Head of caudate nucleus (tissue), 42 donors: ENCODE measurements around the gene SDC4.

Source experiments
- DNase-seq, 42 donors: peaks; one replicate each; pipeline versions ENCODE4 v3.0.0 to v3.0.0-alpha.2; 2020 to 2021; ENCODE audit warnings: mixed read lengths in 7 of 42
- intact Hi-C: fragments of 100-400 bp; cut with DNase I; formaldehyde crosslinking; loops from one replicate; pipeline ENCODE4 v1.15.0; 2022

SDC4 gene

DNA sequence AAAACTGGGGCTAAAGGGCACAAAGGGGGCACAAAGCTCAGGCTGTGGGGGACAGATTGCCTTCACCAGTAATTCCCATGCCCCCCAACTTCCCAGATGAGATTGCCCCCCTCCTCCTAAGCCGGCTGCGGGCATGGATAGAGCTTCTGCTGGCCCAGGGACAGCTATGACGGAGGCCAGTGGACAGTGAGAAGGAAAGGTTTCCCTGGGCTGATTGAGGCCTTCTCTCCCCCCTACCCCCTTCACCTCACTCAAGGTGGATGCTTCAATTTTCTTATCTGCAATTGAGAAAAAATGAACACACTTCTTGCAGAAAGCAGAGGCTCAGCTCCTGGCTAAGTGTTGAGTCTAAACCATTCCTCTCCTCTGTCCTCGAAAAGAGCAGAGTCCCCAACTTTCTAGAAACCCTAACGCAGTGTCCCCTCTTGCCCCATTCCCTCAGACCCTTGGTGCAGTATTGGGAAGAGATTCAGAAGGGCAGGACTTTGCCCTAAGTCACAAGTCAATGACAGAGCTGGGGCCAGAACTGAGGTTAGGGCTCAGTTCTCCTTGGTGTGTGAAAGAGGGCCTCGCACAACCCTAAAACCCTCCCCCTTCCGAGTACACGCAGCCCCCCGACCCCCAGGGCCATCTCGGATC, 808 bp downstream of the SDC4 start:
- DNase-seq, result no peak

DNA sequence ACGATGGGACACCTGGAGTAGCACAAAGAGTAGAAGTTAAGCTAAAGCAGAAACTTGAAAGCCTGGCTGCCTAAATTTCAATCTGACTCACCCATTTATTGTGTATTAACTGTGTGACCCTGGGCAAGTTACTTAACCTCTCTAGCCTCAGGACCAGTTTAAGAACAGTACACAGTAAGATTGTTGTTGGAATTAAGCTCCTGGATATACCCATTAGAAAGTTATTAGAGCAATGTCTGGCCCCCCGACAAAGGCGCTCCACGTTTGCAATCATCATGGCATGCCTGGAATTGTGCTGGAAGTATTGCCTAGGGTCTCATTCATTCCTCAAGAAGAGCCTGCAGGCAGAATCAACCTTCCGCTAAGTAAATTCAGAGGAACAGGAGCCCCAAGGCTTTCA, 1.4 kb downstream of the SDC4 start:
- intact Hi-C loops, result no loop called here
- DNase-seq, result no peak

More for the DNA sequence above, 808 bp downstream of the SDC4 start:
- intact Hi-C loops, result no loop called here

DNA sequence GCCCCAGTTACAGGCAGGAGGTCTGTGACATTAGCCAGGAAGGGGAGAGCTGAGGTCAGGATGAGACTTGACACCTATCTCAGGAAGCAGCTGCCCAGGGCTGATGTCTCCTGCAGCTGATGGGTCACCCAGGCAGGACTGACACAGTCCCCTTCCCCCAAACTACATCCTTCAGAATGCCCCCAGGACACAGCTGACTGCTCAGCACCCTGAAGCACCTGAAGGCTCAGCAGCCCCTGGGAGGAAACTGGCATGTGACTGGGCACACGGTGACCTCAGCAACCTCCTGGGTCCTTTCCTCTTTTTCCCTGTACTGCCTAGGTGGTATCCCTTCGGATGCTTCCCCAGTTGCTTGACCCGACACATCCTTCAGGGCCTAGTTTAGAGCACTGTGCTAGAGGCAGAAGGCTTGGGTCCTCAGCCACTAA, 1.9 kb downstream of the SDC4 start:
- no peak for DNase-seq
- intact Hi-C loops, result no loop called here

DNA sequence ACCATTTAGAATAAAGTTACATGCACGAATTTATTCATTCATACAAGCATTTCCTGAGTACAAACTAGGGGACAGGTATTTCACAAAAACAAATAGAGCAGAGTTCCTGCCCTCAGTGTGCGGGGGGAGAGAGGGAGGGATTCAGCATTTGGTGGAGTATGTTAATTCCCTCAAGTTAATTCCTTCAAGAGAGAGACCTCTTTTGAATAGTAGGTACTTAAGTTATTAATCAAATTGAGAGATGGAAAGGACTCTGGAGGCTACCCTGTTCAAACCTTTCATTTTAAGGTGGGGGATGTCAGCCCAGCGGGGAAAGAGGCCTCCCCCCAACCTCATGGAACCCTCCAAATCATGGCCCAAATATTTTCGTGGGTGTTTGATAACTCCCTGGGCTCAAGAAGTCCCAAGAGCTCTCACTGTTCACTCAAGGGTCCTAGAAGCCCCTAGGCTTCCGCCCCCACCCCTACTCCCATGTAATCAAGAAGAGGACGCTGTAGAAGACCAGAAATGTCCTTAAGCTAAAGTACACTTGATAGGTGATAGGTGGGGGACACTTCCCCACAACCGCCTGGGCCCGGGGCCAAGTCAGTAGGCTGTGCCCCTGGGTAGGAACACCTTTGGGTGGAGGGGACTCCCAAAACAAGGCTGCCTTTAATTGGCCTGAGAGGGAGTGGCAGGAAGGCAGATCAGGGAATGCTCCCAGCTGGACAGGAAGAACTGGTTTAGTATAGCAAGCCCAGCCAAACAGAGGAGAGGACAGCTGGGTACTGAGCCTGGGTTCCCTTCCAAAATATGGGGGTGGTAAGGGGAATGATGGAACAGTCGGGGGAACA, 2.9 kb downstream of the SDC4 start:
- intact Hi-C loops, result no loop called here
- DNase-seq, result no peak

DNA sequence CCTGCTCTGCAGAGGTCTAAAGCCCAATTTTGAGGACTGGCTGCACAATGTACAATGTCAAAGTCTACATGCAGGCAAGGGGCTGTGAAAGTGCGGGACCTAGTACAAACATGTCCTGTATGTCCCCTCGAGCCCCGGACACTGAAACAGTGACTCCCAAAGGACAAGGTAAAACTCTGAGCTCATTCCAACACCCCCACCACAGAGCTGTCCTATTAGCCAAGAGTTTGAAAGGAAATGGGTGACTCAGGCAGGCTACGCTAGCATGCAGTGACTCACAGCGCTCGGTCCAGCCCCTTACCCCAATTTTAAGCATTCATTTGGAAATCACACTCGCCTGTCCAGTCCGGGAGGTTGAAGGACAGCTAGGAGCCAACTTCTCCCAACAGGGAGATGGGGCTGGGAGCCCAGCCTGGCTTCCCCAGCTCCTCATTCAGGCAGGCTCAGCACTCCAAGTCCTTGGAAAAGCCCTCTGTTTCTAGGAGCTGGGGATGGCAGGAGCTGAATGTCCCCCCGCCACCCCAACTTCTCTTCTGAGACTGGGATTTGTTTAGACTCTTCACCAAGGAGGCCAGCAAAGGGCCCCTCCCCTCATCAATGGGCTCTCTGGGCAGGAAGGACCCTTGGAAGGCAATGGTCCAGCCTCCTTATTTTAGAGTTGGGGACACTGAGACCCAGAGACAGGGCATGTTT, 3.9 kb downstream of the SDC4 start:
- DNase-seq, result peak in 23 of 42 donors; percentile 18 to 80 (median 51)
- intact Hi-C loops, result no loop called here

DNA sequence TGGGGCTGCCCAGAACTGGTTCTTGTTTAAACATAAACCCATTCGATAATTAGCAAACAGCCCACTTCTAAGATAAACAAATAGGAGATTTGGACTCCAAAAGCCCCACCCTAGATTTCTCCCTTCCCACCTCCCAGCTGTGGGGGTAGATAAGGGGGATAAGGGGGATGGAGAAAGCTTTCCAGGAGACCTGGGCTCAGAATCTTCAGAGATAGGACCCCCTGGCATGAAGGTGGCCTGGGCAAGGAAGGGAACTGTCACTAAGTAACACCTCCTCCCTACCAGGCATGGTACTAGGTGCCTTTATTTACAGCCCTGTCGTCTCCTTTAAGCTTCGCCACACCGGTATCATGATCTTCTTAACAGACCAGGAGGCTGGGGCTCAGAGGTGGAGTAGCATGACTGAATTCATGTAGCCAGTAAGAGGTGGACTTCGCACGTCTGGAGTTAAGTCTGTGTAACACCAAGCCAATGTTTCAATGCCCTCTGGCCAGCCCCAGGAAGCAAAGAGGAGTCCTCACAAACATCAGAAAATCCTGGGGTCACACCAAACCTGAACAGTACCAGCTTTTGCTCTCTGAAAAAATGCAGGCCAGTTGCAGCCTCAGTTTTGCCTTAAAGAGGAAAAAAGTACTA, 4.6 kb downstream of the SDC4 start:
- intact Hi-C loops, result no loop called here

DNA sequence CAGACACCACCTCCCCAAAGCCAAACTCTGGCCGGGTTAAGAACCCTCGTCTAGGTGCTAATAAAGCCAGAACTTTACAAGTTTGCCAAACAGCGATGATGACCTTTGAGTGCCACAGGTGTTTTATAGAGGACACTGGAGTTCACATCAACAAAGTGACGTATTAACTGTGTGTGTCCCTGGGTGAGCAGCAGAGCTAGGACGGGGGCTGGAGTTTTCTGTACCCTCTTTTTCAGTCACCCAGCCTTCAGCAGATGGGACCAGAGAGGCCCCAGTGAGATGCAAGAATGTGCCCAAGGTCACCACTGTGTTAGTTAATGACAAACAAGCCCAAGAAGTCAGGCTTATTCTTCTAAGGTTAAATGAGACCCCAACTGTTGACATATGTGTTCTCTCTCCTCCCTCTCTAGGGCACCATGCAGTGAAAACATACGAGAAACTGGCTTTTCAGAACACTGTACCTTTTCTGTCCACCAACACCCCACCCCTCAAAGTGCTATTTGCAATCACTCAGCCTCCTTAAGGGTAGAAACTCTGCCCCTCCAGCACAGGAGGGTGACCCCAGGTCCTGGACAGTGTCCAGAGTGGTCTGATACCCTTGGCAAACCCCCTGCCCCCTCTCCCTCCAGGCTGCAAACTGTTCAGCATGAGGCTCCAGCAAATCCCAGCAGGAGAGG, 5.2 kb downstream of the SDC4 start:
- intact Hi-C loops, result no loop called here
- DNase-seq, result no peak

More for the DNA sequence above, 4.6 kb downstream of the SDC4 start:
- no peak for DNase-seq

DNA sequence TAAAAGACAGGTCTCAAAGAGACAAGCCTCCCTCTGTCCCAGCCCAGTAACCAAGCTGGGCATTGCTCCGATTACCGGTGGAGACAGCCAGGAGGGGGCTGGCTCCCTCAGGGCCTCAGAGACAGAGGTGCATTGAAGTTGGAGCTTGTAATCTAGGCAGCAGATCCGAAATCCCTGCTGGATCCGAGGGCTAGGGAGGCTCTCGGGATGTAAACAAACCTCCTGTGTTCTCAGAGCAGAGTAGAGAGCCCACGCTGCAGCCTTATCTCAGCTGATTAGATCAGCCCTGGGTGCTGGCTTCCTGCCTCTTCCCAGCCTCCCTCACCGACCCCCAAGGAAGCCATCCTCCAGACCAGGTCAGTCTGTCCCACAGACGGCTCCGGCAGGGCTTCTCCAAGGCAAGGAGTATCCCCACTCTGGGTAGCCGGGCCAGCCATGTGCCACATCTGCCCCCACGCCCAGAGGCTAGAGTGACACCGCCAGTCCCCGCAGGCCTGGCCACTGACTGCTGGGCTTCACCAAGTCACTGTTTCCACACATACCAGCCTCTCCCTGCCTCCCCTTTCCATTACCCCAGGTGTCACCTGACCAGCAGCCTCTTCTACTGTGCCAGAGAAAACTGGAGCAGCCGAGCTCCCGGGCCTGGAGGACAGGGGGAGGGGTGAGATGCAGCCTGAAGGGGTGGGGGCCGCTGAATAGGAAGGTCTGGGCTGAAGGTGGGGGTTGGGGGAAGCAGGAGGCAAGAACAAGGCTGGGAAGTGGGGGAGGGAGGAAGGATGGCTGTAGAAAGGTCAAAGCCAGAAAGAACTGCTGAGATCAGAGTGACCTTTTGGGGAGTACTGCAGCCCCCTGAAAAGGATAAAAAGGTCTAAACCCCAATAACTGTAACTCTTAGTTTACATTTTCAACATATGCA, 6.0 kb downstream of the SDC4 start:
- DNase-seq, result peak in 36 of 42 donors; percentile 19 to 76 (median 44)
- intact Hi-C loops, result no loop called here

DNA sequence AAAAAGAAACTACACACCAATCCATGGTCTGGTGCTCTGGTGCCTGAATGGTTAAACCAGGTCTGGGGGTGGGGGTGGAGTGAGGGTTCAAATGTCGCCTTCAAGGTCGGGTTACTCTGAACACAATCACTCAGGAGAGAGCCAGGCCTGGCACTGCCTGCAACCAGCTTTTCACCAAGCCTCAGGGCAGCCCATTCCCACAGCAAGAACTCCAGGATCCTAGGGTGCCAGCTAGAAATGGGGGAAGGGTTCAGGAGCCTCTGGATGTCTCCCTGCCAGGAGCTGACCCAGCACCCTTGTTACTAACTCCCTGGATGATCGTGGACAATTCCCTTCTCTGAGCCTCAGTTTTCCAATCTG, 6.7 kb downstream of the SDC4 start:
- DNase-seq, result no peak
- intact Hi-C loops, result no loop called here

DNA sequence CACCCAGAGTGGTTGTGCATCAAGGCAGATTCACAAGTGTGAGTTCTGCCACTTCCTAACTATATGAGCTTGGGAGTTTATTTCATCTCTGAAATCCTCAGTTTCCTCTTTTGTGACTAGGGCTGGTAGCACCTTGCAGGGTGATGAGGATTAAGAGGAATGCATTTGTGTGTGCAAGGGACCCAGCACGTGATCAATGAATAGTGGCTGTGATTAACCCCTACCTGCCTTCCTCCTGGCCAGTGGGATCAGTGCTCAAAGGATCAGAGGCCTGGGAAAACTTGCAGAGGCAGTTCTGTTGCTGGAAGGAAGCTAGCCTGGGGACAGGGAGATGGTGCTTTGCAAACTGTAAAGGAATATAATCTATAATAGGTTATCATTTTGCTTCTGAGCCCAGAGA, 7.3 kb downstream of the SDC4 start:
- DNase-seq, result no peak
- intact Hi-C loops, result no loop called here

DNA sequence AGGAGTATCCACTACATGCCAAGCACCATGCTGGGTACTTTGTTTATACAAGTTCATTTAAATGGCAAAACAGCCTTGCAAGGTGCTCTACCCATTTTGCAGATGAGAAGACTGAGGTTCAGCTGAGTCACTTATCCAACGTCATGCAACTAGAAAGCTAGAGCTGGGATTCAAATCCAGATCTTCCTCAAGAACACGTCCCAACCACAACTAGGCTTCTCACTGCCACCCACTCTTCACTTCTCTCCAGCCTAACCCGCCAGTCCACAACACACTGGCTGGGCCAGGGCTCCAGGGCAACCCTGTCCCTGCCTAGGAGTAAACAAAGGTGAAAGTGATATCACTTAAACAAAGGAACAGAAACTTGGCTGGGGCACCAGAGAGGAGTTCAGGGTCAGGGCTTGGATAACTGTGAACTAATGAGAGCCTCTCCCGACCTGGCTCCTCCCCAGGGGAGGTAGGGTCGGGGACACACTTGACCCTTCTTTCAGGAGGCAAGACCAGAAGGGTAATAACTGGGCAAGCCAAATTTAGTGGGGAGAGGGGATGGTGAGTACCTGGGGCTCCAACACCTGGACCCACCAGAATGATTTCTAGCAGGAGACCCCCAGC, 7.9 kb downstream of the SDC4 start:
- intact Hi-C loops, result no loop called here
- DNase-seq, result no peak

DNA sequence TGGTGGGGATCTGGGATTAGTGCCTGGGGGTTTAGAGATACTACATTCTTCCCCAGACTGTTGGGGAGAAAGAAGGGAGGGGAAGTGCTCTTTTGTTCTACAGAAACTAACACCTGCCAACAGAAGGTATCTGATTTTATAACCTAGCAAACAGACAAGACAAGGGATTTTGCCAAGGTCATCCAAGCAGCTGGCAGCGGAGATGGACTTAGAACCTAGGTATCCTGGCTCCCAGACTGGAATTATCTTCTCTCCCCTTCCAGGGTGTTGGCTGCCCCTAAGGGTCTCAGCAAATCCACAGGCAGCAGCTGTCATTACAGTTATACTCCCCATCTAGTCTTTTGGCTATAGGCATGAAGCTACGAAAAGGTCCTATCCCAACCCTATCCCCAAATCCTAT, 8.4 kb downstream of the SDC4 start:
- no peak for DNase-seq
- intact Hi-C loops, result no loop called here

DNA sequence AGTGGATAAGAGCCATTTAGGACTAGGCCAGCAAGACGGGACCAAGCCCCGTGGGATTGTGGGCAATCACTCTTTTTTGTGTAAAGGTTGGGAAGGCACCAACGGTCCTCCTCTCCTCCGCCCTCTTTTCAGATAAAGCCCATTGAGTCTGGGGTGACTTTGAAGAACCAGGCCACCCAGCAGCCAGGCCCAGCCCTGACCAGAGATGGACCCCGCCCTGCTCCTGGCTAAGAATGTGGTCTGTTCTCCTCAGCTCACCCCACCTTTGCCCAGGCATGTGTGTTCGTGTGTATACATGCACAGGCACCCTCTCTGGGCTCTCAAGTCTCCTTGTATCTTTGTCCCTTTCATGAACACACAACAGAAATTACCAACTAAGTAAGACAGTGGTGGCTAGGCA, 9.1 kb downstream of the SDC4 start:
- intact Hi-C loops, result no loop called here
- DNase-seq, result no peak

DNA sequence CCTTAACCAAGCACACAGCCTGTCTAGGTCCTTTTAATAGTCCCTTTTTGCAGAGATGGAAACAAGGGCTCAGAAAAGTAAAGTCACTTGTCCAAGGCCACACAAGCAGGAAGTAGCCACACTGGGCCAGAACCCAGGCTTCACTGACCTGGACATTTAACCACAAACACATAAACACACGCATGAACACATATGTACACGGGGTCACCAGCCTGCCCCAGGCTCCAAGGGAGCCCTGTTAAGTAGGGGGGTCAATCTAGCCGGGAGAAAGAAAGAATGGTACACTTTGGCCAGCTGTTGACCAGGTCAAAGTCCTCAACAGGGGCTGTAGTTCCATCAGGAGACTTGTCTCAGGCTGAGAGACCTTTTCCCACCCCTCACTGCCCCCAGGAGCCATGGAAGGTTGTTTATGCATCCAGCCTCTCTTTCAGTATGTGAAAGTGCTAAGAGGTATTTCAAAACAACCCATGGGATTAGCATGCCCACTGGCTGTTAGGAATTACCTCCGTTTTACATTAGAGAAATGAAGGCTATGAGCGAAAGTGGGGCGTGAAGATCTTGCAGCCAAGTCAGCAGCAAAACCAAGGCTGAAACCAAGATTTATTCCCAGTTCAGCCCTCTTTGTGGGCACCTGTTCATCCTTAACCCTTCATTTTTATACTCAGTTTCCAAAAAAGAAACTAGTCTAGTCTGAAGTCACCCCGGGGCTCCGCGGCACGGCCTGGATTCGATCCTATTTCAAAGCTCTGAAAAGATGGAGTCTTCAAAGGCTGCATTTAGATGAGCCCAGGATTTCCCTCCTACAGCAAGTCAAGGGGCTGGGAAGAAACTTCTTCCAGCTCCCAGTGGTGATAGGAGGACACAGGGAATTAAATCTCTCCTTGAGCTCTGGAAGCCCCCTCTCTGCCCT, 9.8 kb downstream of the SDC4 start:
- intact Hi-C loops, result no loop called here

DNA sequence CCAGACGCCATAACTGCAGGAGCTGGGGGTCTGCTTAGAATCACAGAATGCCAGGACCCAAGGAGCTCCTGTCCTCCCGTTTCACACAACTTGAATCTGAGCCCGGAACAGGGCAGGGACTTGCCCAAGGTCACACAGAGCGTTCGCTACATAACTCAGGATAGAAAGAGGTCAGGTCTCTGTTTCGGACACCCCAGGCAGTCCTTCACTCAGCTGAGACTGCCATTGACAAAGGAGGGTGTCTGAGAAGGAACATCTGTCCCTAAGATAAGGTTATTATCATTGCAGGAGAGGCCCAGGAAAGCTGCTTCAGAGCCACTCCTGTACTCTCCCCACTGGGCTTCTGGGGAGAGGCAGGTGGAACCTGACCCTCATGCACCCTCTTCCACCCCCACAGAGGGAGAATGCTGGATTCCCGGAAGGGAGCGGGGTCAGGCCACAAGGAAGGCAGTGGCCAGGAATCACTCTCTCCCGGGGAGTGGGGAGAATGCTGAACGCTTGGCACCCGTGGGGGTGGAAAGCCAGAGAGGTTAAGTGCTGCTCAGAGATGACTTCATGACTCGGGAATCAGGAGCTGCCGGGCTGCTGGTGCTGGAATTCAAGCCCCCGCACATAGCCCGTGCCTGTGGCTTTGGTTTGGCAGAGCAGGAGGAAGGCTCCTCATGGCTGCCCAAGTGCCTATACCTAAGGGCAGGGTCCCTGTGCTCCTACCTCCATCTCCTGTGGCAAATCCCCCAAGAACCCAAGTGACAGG, 10.7 kb downstream of the SDC4 start:
- intact Hi-C loops, result no loop called here
- peak in 1 of 42 donors; percentile 20 for DNase-seq

More for the DNA sequence above, 9.8 kb downstream of the SDC4 start:
- DNase-seq, result no peak
